ENCODE data around the gene BANK1. TPM values are rescaled to one million over a fixed set of nuclear protein-coding genes. Genes with fewer than 3 reads are reported as not detected.

The BANK1 gene
- total RNA-seq, 1 donor from 2014 or later: 0.19 TPM

DNA sequence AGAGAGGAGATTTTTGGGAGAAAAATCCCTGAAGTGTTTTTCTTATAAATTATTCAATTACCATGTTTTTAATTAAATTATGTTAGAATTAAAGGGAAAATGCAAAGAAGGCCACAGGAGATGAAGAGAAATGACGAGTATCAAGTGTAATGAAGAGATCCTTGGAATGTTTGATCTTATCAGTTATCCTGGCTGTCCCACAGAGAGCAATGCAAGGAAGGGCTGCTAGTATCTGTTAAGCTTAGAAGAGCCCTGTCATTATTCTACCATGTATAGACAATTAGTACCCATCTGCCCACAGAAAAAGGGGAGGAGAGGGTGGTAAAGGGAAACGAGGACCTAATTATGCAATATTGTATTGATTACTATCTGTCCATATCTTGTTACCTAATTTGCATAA, 257.1 kb downstream of the BANK1 start:
- no peaks in the 10 kb centered on the region for H3K4me1 Mint-ChIP-seq
- no peaks in the 10 kb centered on the region for H3K27me3 ChIP-seq
- no peaks in the 10 kb centered on the region for H3K36me3 ChIP-seq
- no peaks in the 10 kb centered on the region for H3K27me3 Mint-ChIP-seq (ENCODE audit: insufficient read depth, low read depth)
- no peak overlapping the region for H3K4me3 ChIP-seq
- H3K27ac Mint-ChIP-seq: no peak overlapping the region
- H3K9me3 ChIP-seq (ENCODE audit: low read depth): no peaks in the 10 kb centered on the region
- H3K36me3 Mint-ChIP-seq: no peaks in the 10 kb centered on the region
- no peaks in the 10 kb centered on the region for H3K4me1 ChIP-seq
- no peaks in the 10 kb centered on the region for H3K79me2 ChIP-seq (ENCODE audit: low read depth)
- no peak overlapping the region for H2AFZ ChIP-seq (replicated peaks)
- peaks cover 2% of the 10 kb centered on the region for H3K9me3 Mint-ChIP-seq
- no peak overlapping the region for H3K9ac ChIP-seq
- no peak overlapping the region for H3K27ac ChIP-seq
- no peaks in the 10 kb centered on the region for H4K20me1 ChIP-seq (ENCODE audit: low read depth)
- TF ChIP-seq, protein P1, sequence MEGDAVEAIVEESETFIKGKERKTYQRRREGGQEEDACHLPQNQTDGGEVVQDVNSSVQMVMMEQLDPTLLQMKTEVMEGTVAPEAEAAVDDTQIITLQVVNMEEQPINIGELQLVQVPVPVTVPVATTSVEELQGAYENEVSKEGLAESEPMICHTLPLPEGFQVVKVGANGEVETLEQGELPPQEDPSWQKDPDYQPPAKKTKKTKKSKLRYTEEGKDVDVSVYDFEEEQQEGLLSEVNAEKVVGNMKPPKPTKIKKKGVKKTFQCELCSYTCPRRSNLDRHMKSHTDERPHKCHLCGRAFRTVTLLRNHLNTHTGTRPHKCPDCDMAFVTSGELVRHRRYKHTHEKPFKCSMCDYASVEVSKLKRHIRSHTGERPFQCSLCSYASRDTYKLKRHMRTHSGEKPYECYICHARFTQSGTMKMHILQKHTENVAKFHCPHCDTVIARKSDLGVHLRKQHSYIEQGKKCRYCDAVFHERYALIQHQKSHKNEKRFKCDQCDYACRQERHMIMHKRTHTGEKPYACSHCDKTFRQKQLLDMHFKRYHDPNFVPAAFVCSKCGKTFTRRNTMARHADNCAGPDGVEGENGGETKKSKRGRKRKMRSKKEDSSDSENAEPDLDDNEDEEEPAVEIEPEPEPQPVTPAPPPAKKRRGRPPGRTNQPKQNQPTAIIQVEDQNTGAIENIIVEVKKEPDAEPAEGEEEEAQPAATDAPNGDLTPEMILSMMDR (IDR thresholded peaks at IDR 0.05): no peak
- TF ChIP-seq EZH2phosphoT487 (IDR thresholded peaks at IDR 0.05) (no peak), EZH2 (IDR thresholded peaks at IDR 0.05) (no peak)
- no peak overlapping the region for H3K4me2 ChIP-seq
- no peaks in the 10 kb centered on the region for H3F3A ChIP-seq (ENCODE audit: low read depth)
- DNase-seq (ENCODE audit: low spot score): no peak
- no peak overlapping the region for H3K4me3 Mint-ChIP-seq

- H3K9me3 ChIP-seq (ENCODE audit: low read depth): no peaks in the 10 kb centered on the region
- H3K4me3 ChIP-seq: no peak overlapping the region
- no peaks in the 10 kb centered on the region for H3K79me2 ChIP-seq (ENCODE audit: low read depth)
- no peak overlapping the region for H2AFZ ChIP-seq (replicated peaks)
- no peaks in the 10 kb centered on the region for H3K36me3 Mint-ChIP-seq
- H3K9ac ChIP-seq: no peak overlapping the region
- H3K27me3 ChIP-seq: no peaks in the 10 kb centered on the region
- no peak for DNase-seq (ENCODE audit: low spot score)
- no peaks in the 10 kb centered on the region for H3K9me3 Mint-ChIP-seq
- H3K27me3 Mint-ChIP-seq (ENCODE audit: insufficient read depth, low read depth): no peaks in the 10 kb centered on the region
- H4K20me1 ChIP-seq (ENCODE audit: low read depth): no peaks in the 10 kb centered on the region
- no peak overlapping the region for H3K4me2 ChIP-seq
- H3K27ac Mint-ChIP-seq: no peak overlapping the region
- no peak overlapping the region for H3K27ac ChIP-seq
- H3K36me3 ChIP-seq: no peaks in the 10 kb centered on the region
- H3K4me1 Mint-ChIP-seq: no peaks in the 10 kb centered on the region
- H3K4me1 ChIP-seq: no peaks in the 10 kb centered on the region
- TF ChIP-seq EZH2phosphoT487 (IDR thresholded peaks at IDR 0.05): no peak
- TF ChIP-seq, protein P1 (IDR thresholded peaks at IDR 0.05): peak; percentile 12
- no peak for TF ChIP-seq EZH2 (IDR thresholded peaks at IDR 0.05)
- no peaks in the 10 kb centered on the region for H3F3A ChIP-seq (ENCODE audit: low read depth)
- H3K4me3 Mint-ChIP-seq: no peak overlapping the region
Observed at GRCh38 chr4:102055805-102056204, 265.3 kb downstream of the BANK1 start.

DNA sequence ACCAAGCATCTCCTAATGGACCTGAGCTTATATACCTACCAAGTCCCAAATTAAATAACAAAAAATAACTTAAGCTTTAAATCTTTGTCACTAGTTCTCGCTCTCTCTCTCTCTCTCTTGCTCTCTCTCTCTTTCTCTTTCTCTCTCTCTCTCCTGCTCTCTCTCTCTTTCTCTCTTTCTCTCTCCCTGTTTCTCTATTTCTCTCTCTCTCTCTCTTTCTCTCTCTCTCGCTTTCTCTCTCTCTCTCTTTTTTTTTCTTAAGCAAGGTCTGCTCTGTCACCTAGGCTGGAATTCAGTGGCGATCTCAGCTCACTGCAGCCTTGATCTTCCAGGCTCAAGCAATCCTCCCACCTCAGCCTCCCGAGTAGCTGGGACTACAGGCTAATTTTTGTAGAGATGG, 266.6 kb downstream of the BANK1 start:
- H3K9me3 Mint-ChIP-seq: no peaks in the 10 kb centered on the region
- H3K36me3 Mint-ChIP-seq: no peaks in the 10 kb centered on the region
- H3K27ac Mint-ChIP-seq: no peak overlapping the region
- Histone ChIP-seq H3F3A (ENCODE audit: low read depth) (no peaks in the 10 kb centered on the region), H3K4me2 (no peak overlapping the region), H3K9ac (no peak overlapping the region), H3K4me3 (no peak overlapping the region), H3K27ac (no peak overlapping the region), H3K79me2 (ENCODE audit: low read depth) (no peaks in the 10 kb centered on the region), H3K9me3 (ENCODE audit: low read depth) (no peaks in the 10 kb centered on the region), H3K4me1 (no peaks in the 10 kb centered on the region), H3K36me3 (no peaks in the 10 kb centered on the region), H3K27me3 (no peaks in the 10 kb centered on the region), H2AFZ (replicated peaks) (no peak overlapping the region), H4K20me1 (ENCODE audit: low read depth) (no peaks in the 10 kb centered on the region)
- TF ChIP-seq, protein P1 (IDR thresholded peaks at IDR 0.05): no peak
- TF ChIP-seq EZH2 (IDR thresholded peaks at IDR 0.05) (no peak), EZH2phosphoT487 (IDR thresholded peaks at IDR 0.05) (no peak)
- H3K4me1 Mint-ChIP-seq: no peaks in the 10 kb centered on the region
- no peak overlapping the region for H3K4me3 Mint-ChIP-seq
- H3K27me3 Mint-ChIP-seq (ENCODE audit: insufficient read depth, low read depth): no peaks in the 10 kb centered on the region
- no peak for DNase-seq (ENCODE audit: low spot score)
